ENCODE measurements around the gene FARSB.
"Not testable (repeated sequence)": the region's sequence is repeated elsewhere in the genome, so short reads cannot be mapped to it uniquely, and the experiment has no call there.

Gene FARSB

GRCh38 chr2:222604749-222605515 lies 51.0 kb downstream of the FARSB start:
- no peak for DNase-seq (ENCODE audit: low read depth)

GRCh38 chr2:222603501-222603900 lies 52.4 kb downstream of the FARSB start:
- DNase-seq (ENCODE audit: low read depth) = no peak

GRCh38 chr2:222598611-222599010 lies 57.3 kb downstream of the FARSB start:
- no peak for DNase-seq (ENCODE audit: low read depth)

GRCh38 chr2:222595581-222595980 lies 60.3 kb downstream of the FARSB start:
- no peak for DNase-seq (ENCODE audit: low read depth)

GRCh38 chr2:222594679-222595078 lies 61.2 kb downstream of the FARSB start:
- DNase-seq (ENCODE audit: low read depth) = peak; percentile 29

GRCh38 chr2:222592176-222592575 lies 63.7 kb downstream of the FARSB start:
- DNase-seq (ENCODE audit: low read depth) = no peak

GRCh38 chr2:222591661-222592060 lies 64.2 kb downstream of the FARSB start:
- DNase-seq (ENCODE audit: low read depth) = no peak

- not testable (repeated sequence) for DNase-seq (ENCODE audit: low read depth)
Measured at GRCh38 chr2:222584589-222584988, 71.3 kb downstream of the FARSB start.

GRCh38 chr2:222582928-222583327 lies 73.0 kb downstream of the FARSB start:
- DNase-seq (ENCODE audit: low read depth) = no peak

GRCh38 chr2:222577341-222577740 lies 78.6 kb downstream of the FARSB start:
- no peak for DNase-seq (ENCODE audit: low read depth)

- no peak for DNase-seq (ENCODE audit: low read depth)
Measured at GRCh38 chr2:222576171-222577081, 79.5 kb downstream of the FARSB start.

GRCh38 chr2:222575618-222576017 lies 80.3 kb downstream of the FARSB start:
- no peak for DNase-seq (ENCODE audit: low read depth)

GRCh38 chr2:222572751-222573174 lies 83.1 kb downstream of the FARSB start:
- DNase-seq (ENCODE audit: low read depth) = no peak

- no peak for DNase-seq (ENCODE audit: low read depth)
Measured at GRCh38 chr2:222572264-222572721, 83.6 kb downstream of the FARSB start.

GRCh38 chr2:222569826-222570225 lies 86.1 kb downstream of the FARSB start:
- DNase-seq (ENCODE audit: low read depth) = peak; percentile 57

GRCh38 chr2:222568865-222569264 lies 87.0 kb downstream of the FARSB start:
- no peak for DNase-seq (ENCODE audit: low read depth)

GRCh38 chr2:222566229-222566628 lies 89.7 kb downstream of the FARSB start:
- no peak for DNase-seq (ENCODE audit: low read depth)

GRCh38 chr2:222563936-222564335 lies 92.0 kb downstream of the FARSB start:
- DNase-seq (ENCODE audit: low read depth) = no peak

GRCh38 chr2:222563106-222563718 lies 92.7 kb downstream of the FARSB start:
- DNase-seq (ENCODE audit: low read depth) = no peak

GRCh38 chr2:222561817-222562645 lies 93.9 kb downstream of the FARSB start:
- peak; percentile 40 for DNase-seq (ENCODE audit: low read depth)

GRCh38 chr2:222561151-222561550 lies 94.7 kb downstream of the FARSB start:
- DNase-seq (ENCODE audit: low read depth) = no peak

GRCh38 chr2:222554517-222554916 lies 101.4 kb downstream of the FARSB start:
- DNase-seq (ENCODE audit: low read depth) = no peak
